Activated CD8-positive, alpha-beta memory T cell treated with anti-CD3 and anti-CD28 coated beads for 1 hour (primary cell): ENCODE data around the gene USP5.

Source experiments
- DNase-seq, 2 donors: peaks; one replicate each; pipeline ENCODE4 v3.0.0-alpha.2; 2020; ENCODE audit warnings: low read depth in 1 of 2; ENCODE audit errors: extremely low read depth in 1 of 2

The USP5 gene

GRCh38 chr12:6851921-6852650, at the start of gene USP5:
USP5 (plus strand) TSS chr12:6852150; CDS start chr12:6852180, 30 bp downstream.
- peak; percentile 95 for DNase-seq

GRCh38 chr12:6807170-6807569, 44.8 kb upstream of the USP5 start:
- no peak for DNase-seq

GRCh38 chr12:6809056-6809455, 42.9 kb upstream of the USP5 start:
- DNase-seq, result no peak

- no peak for DNase-seq
Observed at GRCh38 chr12:6810758-6811157, 41.2 kb upstream of the USP5 start.

- no peak for DNase-seq
Observed at GRCh38 chr12:6813363-6813762, 38.6 kb upstream of the USP5 start.

- DNase-seq, result no peak
Observed at GRCh38 chr12:6816598-6816997, 35.4 kb upstream of the USP5 start.

GRCh38 chr12:6817098-6817497, 34.9 kb upstream of the USP5 start:
- DNase-seq, result no peak

GRCh38 chr12:6817662-6818157, 34.2 kb upstream of the USP5 start:
- DNase-seq, result no peak

GRCh38 chr12:6818222-6818621, 33.7 kb upstream of the USP5 start:
- no peak for DNase-seq

GRCh38 chr12:6818645-6819044, 33.3 kb upstream of the USP5 start:
- DNase-seq, result no peak

GRCh38 chr12:6819106-6820030, 32.6 kb upstream of the USP5 start:
- DNase-seq, result no peak

GRCh38 chr12:6820166-6820565, 31.8 kb upstream of the USP5 start:
- DNase-seq, result no peak

- DNase-seq, result no peak
Observed at GRCh38 chr12:6821591-6822425, 30.1 kb upstream of the USP5 start, which contains the start of gene GPR162. GPR162 (plus strand) TSS chr12:6821821; CDS start chr12:6823899, 2,078 bp downstream.

- DNase-seq, result no peak
Observed at GRCh38 chr12:6822426-6823135, 29.4 kb upstream of the USP5 start.

GRCh38 chr12:6823182-6824084, 28.5 kb upstream of the USP5 start:
- no peak for DNase-seq

- DNase-seq, result no peak
Observed at GRCh38 chr12:6824085-6824775, 27.7 kb upstream of the USP5 start.

- no peak for DNase-seq
Observed at GRCh38 chr12:6824901-6825381, 27.0 kb upstream of the USP5 start.

GRCh38 chr12:6825398-6826124, 26.4 kb upstream of the USP5 start:
- DNase-seq, result peak; percentile 43 to 65
